NCI-H2227 treated with DMSO at 0.1 percent for 48 hours (cell line): ENCODE measurements around the gene NAPA.
"Not testable (repeated sequence)": the region's sequence is repeated elsewhere in the genome, so short reads cannot be mapped to it uniquely, and the experiment has no call there.

Experiments
- DNase-seq: peaks from one replicate; lab custom pipeline; 2025; lab: John Stamatoyannopoulos, UW

The NAPA gene

DNA sequence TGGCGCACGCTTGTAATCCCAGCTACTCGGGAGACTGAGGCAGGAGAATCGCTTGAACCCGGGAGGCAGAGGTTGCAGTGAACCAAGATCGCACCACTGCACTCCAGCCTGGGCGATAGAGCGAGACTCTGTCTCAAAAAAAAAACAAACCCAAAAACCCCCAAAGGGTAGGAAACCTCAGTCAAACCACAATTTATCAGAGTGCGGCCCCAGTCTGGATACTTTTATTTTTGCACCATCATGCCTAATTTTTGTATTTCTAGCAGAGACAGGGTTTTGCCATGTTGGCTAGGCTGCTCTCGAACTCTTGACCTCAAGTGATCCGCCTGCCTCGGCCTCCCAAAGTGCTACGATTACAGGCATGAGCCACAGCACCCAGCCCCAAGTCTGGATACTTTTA, 28.6 kb downstream of the NAPA start:
- not testable (repeated sequence) for DNase-seq

DNA sequence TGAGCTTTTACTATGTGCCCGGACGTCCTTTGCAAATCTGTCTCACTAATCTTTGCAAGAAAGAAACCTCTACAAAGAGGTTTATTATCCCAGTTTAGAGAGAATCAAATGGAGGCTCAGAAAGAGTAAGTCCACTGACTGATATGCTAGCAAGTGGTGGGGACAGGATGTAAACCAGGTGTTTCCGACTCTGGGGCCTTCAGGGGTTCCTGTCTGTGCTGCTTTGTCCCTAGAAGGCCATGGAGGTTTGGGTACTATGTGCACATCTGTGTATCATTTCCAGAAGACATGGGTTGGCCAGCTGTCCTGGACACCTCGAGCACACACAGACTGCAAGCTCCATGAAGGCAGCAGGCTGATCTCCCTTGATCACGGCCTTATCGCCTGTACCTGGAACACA, 29.7 kb downstream of the NAPA start:
- DNase-seq = no peak

DNA sequence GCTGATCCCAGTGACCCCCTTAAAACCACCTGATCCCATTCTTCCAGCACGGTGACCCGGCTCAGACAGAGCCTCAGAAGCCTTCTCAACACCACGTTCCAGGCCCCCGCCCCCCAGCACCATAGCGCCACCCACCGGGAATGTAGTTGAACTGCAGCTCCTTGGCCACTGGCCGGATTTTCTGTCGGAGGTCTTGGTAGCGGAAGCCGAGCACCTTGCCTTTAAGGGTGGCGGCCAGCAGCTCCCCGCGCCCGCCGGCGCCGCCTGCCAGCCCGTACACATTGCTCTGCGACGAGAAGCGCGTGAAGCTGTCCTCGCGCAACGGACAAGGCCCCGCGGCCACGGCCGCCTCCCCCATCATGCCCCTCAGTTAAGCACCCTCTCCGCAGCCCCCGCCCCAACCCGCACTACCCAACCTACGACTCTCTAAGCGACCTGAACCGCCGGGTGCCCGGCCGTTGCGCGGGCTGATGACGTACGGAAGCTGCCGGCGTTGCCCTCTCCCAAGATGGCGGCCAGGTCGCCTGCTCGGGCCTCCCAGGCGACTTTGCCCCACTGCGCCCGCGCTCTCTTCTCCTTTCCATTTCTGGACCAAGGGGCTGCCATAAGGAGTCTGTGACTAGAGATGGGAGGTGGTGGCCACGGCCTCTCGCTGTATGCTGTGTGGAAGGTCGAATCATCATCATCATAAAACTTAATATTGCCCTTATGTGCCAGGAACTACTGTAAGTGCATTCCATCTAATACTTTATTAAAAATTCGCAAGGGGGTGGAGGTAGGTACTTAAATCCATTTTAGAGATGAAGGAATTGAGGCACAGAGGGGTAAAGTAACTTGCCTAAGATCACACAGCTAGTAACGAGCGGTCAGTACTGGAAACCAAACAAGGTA, 30.8 kb downstream of the NAPA start, which contains the start of gene KPTN:
KPTN (minus strand) TSS at position 420 of the 891 bp plus-strand sequence; CDS start at position 361, 59 bp downstream.
- DNase-seq = peak; percentile 85

DNA sequence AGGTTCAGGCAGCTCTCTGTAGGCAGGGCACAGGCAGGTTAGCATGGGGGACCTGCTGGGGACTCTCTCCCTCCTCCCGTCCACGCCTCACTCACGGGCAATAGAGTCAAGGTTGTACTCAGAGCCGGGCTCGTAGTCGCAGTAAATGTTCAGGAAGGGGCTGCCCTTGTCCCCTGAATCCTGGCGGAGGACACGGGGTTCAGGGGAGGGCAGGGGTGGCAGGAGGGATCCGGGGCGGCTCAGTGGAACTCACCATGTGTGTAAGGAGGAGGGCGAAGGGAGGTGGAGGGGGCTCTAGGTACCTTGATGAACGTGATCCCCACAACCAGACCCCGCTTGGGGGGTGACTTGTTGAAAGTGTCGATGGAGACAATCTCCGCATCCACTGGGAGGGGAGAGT, 31.7 kb downstream of the NAPA start:
- DNase-seq = no peak

DNA sequence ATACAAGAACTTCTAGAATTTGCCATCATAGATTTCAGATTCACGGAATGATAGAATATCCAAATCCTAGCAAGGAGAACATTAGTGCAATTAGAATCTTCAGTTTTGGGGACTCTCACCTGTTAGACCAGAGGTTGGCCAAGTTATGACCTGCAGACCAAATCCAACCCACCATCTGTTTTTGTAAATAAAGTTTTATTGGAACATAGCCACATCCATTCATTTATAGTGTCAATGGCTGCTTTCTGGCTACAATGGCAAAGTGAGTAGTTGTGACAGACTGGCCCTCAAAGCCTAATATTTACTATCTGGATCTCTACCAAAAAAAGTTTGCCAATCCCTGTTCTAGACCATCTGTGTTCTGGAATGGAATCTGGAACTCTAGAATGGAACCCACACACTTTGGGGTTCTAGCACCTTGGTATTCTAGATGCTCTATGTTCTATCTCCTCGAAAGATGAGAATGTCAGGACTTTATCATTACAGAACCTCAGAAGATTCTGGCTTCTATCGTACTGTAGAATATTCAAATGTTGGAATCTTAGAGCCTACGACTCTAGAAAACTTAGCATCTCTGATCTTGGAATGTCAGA, 33.3 kb downstream of the NAPA start:
- no peak for DNase-seq

DNA sequence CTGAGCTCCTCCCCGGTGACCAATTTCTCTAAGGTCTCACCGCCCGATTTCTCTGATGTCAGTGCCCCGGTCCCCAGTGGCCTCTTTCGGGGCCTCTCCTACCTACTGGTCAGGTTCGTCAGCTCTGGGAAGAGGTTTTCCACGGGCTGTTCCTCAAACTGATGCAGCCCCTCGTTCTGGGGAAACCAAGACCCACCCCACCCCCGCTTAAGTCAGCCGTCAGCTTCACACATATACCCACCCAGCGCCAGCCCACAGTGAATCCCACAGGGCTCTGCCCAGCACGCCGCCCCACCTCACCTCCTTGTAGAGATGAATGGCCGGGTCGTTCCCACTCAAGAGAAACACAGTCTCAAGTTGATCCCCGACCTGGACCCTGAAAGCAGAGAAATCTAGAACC, 34.2 kb downstream of the NAPA start:
- no peak for DNase-seq

DNA sequence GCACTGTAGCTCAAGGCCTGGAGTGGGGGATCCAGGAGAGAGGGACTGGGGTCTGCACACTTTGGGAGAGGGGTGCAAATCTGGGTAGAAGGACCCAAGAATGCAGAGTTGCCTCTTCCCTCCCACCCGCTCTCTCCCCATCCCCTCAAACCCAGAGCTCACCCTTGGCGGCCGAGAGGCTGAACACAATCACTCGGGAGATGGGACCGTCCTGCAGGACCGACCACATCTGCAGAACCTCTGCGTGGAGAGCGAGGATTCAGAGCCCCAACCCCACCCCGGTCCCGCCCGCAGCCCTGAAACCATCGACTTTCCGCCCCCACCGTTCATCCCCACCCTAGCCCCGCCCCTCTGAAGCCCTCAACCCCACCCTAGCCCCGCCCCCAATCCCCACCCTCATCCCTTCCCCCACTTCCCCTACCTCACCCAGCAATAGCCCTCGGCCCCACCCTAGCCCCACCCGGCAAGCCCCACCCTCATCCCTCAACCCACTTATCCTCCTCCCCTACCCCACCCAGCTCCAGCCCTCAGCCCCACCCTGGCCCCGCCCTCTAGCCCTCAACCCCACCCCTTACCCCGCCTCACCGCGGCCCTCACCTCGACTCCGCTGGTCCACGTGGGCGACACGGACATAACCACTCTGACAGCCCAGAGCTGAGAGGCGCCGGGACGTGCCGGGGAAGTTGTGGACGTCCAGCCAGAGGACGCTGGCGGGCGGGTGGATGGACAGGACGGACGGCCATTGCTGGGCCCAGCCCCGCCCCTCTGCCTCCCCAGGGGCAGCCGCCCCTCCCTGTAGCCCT, 35.0 kb downstream of the NAPA start:
- DNase-seq = no peak

DNA sequence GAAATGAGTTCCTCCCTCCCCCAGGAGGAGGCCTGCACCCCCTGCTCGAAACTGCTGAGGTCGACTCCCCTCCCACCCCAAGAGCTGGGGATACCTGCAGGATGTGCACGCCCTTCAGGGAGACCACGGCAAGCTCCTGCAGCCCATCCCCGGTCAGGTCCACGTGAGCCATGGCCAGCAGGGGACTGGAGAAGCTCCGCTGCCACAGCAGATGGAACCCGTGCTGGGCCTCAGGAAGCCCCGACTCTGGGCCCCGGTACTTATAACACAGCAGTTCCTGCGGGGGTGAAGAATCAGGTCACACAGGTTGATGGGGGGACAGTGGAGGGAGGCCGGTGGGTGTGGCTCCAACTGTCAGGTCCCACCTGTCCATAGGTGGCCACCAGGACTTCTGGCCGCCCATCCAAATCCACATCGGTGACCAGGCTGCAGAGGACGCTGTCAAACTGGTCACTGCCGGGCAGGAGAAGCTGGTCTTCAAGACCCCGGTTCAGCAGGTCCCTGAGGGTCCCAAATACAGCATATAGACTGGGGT, 38.4 kb downstream of the NAPA start:
- no peak for DNase-seq

DNA sequence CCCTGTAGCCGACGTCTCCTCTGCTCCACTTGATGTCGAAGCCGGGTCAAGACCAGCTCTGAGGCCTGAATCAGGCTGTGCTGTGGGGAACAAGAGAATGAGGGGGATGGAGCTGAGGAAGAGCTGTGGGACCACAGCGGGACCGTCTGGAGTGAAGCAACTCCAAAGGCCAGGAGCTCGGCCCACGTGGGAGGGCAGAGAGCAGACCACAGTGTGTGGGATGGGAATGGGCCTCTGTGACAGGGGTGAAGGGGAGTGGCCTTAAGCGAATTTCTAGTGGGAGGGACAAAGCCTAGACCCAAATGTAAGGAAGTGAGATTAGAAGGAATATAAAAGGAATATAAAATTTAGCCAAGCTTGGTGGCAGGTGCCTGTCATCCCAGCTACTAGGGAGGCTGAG, 39.4 kb downstream of the NAPA start:
- no peak for DNase-seq

DNA sequence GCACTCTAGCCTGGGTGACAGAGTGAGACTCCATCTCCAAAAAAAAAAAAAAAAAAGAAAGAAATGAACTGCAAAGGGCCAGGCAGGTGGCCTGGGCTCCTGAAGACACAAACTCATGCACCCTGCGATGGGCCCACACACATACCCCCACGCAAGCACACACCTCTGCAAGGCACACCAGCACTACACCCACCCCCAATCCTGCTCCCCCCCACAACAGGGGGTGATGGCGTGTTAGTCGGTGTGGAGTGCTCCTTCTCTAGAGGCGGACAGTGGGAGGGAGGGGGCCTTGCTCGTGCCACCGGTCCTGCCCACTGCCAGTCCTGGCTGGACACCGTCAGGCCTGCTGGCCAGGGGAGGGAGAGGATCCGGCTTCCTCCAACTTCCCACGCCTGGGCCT, 41.5 kb downstream of the NAPA start:
- no peak for DNase-seq

DNA sequence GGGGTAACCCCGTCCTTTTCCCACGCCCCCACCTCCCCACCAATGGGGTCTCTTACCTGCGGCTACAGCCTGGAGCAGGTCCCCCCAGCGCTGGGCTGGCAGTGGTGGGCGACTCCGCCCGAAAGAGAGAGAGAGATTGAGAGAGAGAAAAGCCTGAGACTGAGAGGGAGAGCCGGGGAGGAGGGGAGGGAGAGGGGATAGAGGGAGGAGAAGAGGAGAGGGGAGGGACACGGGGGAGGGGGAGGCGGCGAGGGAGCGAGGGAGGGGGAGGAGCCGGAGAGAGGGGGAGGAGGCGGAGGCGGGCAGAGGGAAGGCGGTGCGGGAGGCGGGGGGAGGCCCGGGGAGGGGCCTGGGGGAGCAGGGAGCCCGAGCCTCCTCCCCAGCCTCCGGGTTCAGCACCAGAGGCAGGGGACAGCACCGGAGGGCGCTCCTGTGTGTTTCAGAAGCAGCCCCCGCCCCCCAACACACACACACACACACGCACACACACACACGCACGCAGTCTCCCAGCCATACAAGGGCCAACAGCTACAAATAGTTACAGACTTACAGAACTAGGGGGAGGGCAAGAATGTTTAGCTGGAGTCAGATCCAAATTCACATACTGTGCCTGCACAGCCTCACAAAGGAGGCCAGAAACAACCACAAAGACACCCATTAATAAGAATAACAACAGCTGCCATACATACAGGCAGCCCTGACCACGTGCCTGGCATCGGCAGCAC, 43.0 kb downstream of the NAPA start, which contains the start of gene SLC8A2:
SLC8A2 (minus strand) TSS at position 161 of the 725 bp plus-strand sequence. CDS start 5,490 bp downstream, outside the sequence.
- DNase-seq = peak; percentile 66

DNA sequence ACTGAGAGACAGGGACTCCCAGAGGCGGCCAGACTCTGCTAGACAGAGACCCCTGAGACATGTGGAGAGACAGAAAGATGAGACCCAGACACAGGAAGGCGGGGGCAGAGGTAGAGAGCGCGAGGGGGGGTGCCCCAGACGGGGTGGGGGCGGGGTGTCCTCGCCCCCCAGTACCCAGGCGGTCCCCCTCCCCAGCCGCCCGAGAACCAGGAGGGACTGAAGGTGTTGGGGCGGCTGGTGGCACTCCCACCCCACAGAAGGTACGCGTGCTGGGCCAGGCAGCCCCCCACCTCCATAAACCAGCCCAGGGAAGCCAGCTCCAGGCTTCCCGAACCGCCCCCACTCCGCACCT, 43.5 kb downstream of the NAPA start:
- DNase-seq = no peak

DNA sequence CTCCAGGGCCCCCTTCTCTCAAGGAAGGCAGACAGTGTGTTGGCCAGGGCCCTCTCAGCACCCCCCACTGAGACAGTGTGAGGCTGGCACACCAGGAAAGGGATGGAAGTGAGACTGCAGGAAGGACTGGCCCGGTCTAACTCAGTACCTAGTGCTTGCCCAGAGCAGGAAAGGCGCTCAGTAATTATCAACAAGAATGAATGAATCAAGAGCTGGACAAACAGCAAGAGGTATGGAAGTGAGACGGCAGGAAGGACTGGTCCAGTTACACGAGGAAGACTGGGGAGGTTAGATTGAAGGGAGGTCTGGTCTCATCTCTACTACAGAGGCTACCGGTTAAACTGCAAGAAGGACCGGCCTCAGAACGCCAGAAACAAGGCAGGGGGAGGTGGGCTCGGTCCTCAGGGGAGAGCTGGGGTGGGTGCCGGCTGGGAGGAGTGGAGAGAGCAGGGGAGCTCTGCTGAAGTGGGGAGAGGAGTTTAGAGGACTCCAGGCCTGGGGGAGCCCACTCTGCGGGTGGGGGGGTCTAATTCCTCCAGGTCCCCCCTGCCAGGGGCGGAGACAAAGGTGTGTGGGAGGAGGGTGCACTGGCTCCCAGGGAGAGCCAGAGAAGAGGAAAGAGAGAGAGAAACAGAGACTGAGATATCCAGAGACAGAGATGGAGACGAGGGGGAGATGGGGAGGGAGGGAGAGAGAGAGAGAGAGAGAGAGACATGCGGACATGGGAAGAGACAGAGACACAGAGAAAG, 44.2 kb downstream of the NAPA start:
- no peak for DNase-seq

DNA sequence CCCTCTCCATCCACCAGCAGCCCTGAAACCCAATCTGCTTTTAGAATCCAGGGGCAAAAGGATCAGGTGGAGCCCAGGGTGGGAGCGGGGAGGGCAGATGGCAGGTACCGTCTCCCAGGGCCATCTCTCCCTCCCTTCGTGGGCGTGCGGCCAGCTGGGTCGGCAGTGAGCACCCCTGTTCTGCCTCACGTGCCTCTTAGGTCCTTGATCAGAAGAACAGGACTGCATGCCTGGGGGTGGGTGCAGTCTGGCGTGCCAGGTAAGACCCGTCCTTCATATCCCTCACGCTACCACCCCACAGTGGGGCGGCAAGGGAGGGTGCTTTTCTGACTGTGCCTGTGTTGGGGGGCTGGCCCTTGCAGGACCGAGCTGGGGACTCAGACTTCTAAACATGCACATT, 45.1 kb downstream of the NAPA start:
- no peak for DNase-seq

DNA sequence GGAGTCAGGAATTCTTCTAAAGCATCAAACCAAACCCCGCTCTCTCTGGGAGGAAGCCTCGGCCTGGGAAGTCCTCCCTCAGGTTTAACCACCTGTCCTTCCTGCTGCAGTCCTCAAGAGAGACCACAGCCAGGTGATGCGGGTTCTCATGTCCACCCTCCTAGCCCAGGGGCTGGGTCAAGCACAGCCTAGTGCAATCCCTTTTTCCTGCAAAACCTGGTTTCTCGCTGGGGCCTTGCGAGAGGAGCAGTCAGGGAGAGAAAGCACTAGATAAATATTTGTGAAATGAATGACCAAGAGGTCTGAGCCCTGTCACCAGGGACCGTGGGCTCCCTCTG, 45.5 kb downstream of the NAPA start:
- no peak for DNase-seq

DNA sequence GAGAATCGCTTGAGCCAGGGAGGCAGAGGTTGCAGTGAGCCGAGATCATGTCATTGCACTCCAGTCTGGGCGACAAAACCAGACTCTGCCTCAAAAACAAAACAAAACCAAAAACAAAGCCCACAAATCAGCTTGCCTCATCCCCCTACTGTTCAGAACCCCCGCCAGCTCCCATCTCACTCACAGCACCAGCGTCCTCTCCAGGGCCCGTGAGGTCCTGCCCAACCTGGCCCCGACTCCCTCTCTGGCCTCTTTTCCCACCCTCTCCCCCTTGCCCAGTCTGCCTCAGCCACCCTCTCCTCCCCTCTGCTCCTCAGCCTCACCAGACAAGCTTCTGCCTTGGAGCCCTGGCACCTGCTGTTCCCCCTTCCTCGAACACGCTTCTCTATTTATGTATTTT, 46.9 kb downstream of the NAPA start:
- no peak for DNase-seq

DNA sequence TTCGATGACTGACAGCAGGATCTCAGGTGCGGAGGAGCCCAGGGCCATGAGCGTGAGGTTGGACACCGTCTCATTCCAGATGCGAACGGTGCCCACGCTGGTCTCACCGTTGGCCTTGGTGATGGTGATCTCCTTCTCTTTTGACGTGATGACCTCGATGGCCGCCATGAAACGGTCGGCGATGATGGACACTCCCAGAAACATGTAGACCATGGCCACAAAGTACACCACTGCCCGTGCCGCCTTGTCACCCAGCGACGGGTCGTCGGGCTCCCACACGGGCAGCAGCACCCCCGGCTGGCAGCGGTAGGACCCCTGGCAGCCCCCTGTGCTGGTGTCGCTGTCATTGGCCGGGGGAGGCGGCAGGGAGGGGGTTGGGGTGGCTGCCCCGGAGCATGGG, 48.9 kb downstream of the NAPA start:
- no peak for DNase-seq

DNA sequence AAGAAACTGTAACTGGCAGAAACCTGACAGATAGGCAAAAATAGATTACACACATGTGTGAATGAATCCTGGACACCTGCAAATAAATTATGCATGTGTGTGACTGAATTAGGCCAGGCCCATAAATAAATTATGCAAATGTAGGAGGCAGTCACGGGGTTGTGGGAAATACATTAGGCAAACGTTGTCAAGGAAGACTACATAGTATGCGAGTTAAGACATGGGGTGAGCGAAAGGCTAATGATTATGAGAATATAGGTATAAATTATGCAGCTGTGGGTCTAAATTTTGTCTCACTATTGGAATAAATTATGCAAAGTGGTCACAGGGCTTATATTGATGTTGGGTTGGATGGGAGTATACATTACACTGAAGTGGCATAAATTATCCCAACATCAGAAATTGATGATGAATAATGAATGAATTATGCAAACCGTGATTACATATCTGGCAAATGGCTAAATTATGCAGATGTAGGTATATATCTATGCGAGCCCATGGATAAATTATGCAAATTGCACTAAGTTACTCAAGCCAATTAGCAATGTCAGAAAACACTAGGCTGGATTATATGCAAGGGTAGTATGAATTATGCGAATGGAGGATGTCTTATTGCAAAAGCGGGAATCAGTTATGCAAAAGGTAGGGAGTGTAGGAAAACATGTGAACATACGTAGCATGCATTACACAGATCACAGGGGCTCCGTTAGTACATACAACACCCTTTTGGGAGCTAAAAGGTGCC, 50.0 kb downstream of the NAPA start:
- no peak for DNase-seq

DNA sequence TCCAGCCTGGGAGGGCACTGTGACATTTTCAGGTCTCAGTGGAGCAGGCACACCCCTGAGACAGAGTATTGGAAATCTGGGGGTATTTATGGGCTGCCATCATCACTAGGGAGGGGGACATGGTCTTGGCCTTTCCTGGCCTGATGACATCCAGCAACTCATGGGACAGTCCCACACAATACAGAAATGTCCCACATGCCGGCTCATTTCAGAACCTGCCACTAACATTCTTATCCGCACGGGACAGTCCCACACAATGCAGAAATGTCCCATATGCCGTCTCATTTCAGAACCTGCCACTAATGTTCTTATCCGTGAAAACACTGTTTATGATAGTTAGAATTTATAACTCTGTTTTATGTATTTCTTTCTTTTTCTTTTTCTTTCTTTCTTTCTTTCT, 53.0 kb downstream of the NAPA start:
- DNase-seq = no peak

DNA sequence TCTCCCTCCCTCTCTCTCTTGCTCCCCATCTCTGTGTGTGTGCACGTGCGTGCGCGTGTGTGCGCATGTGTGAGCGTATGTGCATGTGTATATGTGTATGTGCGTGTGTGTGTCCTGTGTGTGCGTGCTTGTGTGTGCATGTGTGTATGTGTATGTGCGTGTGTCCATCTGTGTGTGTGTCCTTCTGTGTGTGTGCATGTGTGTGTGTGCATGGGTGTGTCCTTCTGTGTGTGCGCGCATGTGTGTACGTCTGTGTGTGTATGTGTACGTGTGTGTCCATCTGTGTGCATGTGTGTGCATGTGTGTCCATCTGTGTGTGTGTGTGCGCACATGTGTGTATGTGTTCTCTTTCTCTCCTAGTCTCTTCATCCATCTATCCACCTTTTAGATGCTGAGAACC, 55.4 kb downstream of the NAPA start:
- DNase-seq = no peak
